HepG2 (cell line): ENCODE results near the gene LRRC10B. TPM values are rescaled to one million over a fixed set of nuclear protein-coding genes. Genes with fewer than 3 reads are reported as not detected.

Experiments used
- ARNT ChIP-seq: fragments of 450-650 bp; IDR thresholded peaks from 2 replicates; pipeline ENCODE4 v1.6.1; 2017
- FOXM1 ChIP-seq: sonication (generic); formaldehyde crosslinking; IDR thresholded peaks from 2 replicates; pipeline ENCODE4 v1.5.0; 2020; ENCODE audit warnings: missing genetic modification reagents
- GLMP ChIP-seq: sonication (generic); formaldehyde crosslinking; IDR thresholded peaks from 2 replicates; pipeline ENCODE4 v1.9.0; 2021; ENCODE audit warnings: missing genetic modification reagents, mild to moderate bottlenecking, borderline replicate concordance
- HOMEZ ChIP-seq: IDR thresholded peaks from 2 replicates; pipeline ENCODE4 v1.6.1; 2016; ENCODE audit warnings: low read depth
- KDM4B ChIP-seq: sonication (generic); formaldehyde crosslinking; IDR thresholded peaks from 2 replicates; pipeline ENCODE4 v1.4.0; 2020; ENCODE audit warnings: missing genetic modification reagents
- KDM5B ChIP-seq: sonication (generic); formaldehyde crosslinking; IDR thresholded peaks from 2 replicates; pipeline ENCODE4 v1.4.0; 2020; ENCODE audit warnings: missing genetic modification reagents, mild to moderate bottlenecking, borderline replicate concordance
- MAFK ChIP-seq, 2 experiments: IDR thresholded peaks in 1 of 2; conservative IDR thresholded peaks in 1 of 2; 2 replicates each; pipeline ENCODE4 v1.6.1; 2011; ENCODE audit warnings: improper control_type of control experiment in 2 of 2, low read length in 2 of 2
- MXD3 ChIP-seq: IDR thresholded peaks from 2 replicates; pipeline ENCODE4 v1.6.1; 2016; ENCODE audit warnings: mild to moderate bottlenecking, missing biosample characterization, missing genetic modification reagents
- RFX3 ChIP-seq: IDR thresholded peaks from 2 replicates; pipeline ENCODE4 v1.6.1; 2016; ENCODE audit warnings: missing biosample characterization, missing genetic modification reagents
- SIN3A ChIP-seq: IDR thresholded peaks from 2 replicates; pipeline ENCODE4 v1.6.1; 2011; ENCODE audit warnings: low read depth, mild to moderate bottlenecking, control low read depth, low read length, borderline replicate concordance
- SMC3 ChIP-seq: IDR thresholded peaks from 2 replicates; pipeline ENCODE4 v1.6.1; 2011; ENCODE audit warnings: low read length, improper control_type of control experiment
- ZBTB43 ChIP-seq: sonication (generic); formaldehyde crosslinking; conservative IDR thresholded peaks from 2 replicates; pipeline ENCODE4 v1.4.0; 2020; ENCODE audit warnings: missing genetic modification reagents
- ZNF562 ChIP-seq: sonication (generic); formaldehyde crosslinking; IDR thresholded peaks from 2 replicates; pipeline ENCODE4 v1.8.0; 2022; ENCODE audit warnings: missing genetic modification reagents, borderline replicate concordance
- ZSCAN20 ChIP-seq: sonication (generic); formaldehyde crosslinking; IDR thresholded peaks from 2 replicates; pipeline ENCODE4 v1.4.0; 2020; ENCODE audit warnings: missing genetic modification reagents, mild to moderate bottlenecking, borderline replicate concordance
- polyA plus RNA-seq, 8 experiments: library from polyadenylated mRNA; depleted of rRNA in 3 of 8; stranded (reverse) in 7 of 8; unstranded in 1 of 8; fragments of >200 nt; fragmentation: Illumina TruSeq in 4 of 8; extraction: Trizol in 4 of 8; gene quantifications; 2 replicates each; pipeline versions ENCODE4 v1.2.1 to v1.2.3, GENCODE V29; 2011 to 2016; ENCODE audit warnings: low read depth in 4 of 8, missing spikeins in 1 of 8, mixed read lengths in 1 of 8; ENCODE audit not compliant: insufficient read depth in 1 of 8
- total RNA-seq, 5 experiments: library from RNA; depleted of rRNA; stranded (reverse); fragments of >200 nt; fragmentation: Illumina TruSeq; extraction: Trizol; gene quantifications; 2 replicates each; pipeline ENCODE4 v1.2.3, GENCODE V29; 2016; ENCODE audit warnings: low read depth in 1 of 5
- TF ChIP-seq, protein P1 (sequence below): sonication (generic); formaldehyde crosslinking; IDR thresholded peaks from 2 replicates; pipeline ENCODE4 v1.5.0; 2020; ENCODE audit warnings: missing genetic modification reagents
- TF ChIP-seq, protein P2 (sequence below): IDR thresholded peaks from 2 replicates; pipeline ENCODE4 v1.6.1; 2012; ENCODE audit warnings: low read depth, low read length, improper control_type of control experiment
- TF ChIP-seq, protein P3 (sequence below): sonication (generic); formaldehyde crosslinking; IDR thresholded peaks from 2 replicates; pipeline ENCODE4 v1.8.1; 2023; ENCODE audit warnings: missing genetic modification reagents, mild to moderate bottlenecking, borderline replicate concordance
- TF ChIP-seq, protein P4 (sequence below): sonication (generic); formaldehyde crosslinking; IDR thresholded peaks from 2 replicates; pipeline ENCODE4 v1.8.0; 2022; ENCODE audit warnings: mild to moderate bottlenecking, missing genetic modification reagents; ENCODE audit not compliant: insufficient replicate concordance

The LRRC10B gene
- total and polyA plus RNA-seq, 2 of the 13 experiments (the other 11 are each of a cell fraction or from before 2014, with no cell fraction given): not detected

GRCh38 chr11:61509043-61510029 is 787 bp downstream of the LRRC10B start (continued):
- TF ChIP-seq GLMP (CRISPR knock-in tag): no peak
- TF ChIP-seq ZSCAN20 (CRISPR knock-in tag): no peak
- TF ChIP-seq ARNT: no peak
- TF ChIP-seq, protein P1, sequence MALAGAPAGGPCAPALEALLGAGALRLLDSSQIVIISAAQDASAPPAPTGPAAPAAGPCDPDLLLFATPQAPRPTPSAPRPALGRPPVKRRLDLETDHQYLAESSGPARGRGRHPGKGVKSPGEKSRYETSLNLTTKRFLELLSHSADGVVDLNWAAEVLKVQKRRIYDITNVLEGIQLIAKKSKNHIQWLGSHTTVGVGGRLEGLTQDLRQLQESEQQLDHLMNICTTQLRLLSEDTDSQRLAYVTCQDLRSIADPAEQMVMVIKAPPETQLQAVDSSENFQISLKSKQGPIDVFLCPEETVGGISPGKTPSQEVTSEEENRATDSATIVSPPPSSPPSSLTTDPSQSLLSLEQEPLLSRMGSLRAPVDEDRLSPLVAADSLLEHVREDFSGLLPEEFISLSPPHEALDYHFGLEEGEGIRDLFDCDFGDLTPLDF: peak; percentile 79; the same call in 1 of the 2 replicates
- TF ChIP-seq HOMEZ: no peak
- no peak for TF ChIP-seq FOXM1 (CRISPR knock-in tag)
- TF ChIP-seq SMC3: no peak
- TF ChIP-seq ZNF562 (CRISPR knock-in tag): peak; percentile 53; the same call in 1 of the 2 replicates
- TF ChIP-seq MAFK (conservative IDR thresholded peaks at IDR 0.05 in 1 of 2, IDR thresholded peaks at IDR 0.05 in 1 of 2; ENCODE audit: low read length in 2 of 2): no peak
- peak; percentile 86 for TF ChIP-seq KDM5B (CRISPR knock-in tag)
- TF ChIP-seq MXD3: 0 out of 2 replicates have a peak, but pooled peaks have one; percentile 65
- TF ChIP-seq, protein P2, sequence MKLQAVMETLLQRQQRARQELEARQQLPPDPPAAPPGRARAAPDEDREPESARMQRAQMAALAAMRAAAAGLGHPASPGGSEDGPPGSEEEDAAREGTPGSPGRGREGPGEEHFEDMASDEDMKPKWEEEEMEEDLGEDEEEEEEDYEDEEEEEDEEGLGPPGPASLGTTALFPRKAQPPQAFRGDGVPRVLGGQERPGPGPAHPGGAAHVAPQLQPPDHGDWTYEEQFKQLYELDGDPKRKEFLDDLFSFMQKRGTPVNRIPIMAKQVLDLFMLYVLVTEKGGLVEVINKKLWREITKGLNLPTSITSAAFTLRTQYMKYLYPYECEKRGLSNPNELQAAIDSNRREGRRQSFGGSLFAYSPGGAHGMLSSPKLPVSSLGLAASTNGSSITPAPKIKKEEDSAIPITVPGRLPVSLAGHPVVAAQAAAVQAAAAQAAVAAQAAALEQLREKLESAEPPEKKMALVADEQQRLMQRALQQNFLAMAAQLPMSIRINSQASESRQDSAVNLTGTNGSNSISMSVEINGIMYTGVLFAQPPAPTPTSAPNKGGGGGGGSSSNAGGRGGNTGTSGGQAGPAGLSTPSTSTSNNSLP: no peak
- TF ChIP-seq, protein P3, sequence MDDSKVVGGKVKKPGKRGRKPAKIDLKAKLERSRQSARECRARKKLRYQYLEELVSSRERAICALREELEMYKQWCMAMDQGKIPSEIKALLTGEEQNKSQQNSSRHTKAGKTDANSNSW (CRISPR knock-in tag): peak; percentile 67; the same call in 1 of the 2 replicates
- TF ChIP-seq RFX3 (CRISPR knock-in tag): no peak
- TF ChIP-seq KDM4B (CRISPR knock-in tag): no peak
- TF ChIP-seq, protein P4, sequence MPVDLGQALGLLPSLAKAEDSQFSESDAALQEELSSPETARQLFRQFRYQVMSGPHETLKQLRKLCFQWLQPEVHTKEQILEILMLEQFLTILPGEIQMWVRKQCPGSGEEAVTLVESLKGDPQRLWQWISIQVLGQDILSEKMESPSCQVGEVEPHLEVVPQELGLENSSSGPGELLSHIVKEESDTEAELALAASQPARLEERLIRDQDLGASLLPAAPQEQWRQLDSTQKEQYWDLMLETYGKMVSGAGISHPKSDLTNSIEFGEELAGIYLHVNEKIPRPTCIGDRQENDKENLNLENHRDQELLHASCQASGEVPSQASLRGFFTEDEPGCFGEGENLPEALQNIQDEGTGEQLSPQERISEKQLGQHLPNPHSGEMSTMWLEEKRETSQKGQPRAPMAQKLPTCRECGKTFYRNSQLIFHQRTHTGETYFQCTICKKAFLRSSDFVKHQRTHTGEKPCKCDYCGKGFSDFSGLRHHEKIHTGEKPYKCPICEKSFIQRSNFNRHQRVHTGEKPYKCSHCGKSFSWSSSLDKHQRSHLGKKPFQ: no peak
- TF ChIP-seq ZBTB43 (CRISPR knock-in tag): peak; percentile 47; the same call in 1 of the 2 replicates
- no peak for TF ChIP-seq SIN3A
